K562 (cell line): ENCODE results near the gene SOHLH1. TPM values are rescaled to one million over a fixed set of nuclear protein-coding genes. Genes with fewer than 3 reads are reported as not detected.

Experiments used
- ATAC-seq: fragments of 200-7000 bp; cut with Tn5 transposase; 3 replicates; pipeline ENCODE4 v1.9.1; 2020; ENCODE audit warnings: moderate library complexity
- BruUV-seq: library from RNA; stranded (reverse); fragments of 400-500 nt; replicated peaks from 2 replicates; lab custom pipeline; 2021; lab: Mats Ljungman, UMichigan
- CTCF ChIA-PET: fragments of 300-600 bp; formaldehyde crosslinking; extraction: SDS; loops from one replicate; lab custom pipeline; 2021; ENCODE audit warnings: low intra/inter-chr PET ratio; lab: Yijun Ruan, JAX
- POLR2A ChIA-PET: fragments of 300-600, 350-650 bp; sonication (Branson Sonifier 250); formaldehyde crosslinking; extraction: SDS; loops from one replicate; lab custom pipeline; 2021; ENCODE audit warnings: antibody characterized with exemption, inconsistent platforms; lab: Yijun Ruan, JAX
- DNase-seq, 4 experiments: peaks; one replicate each; pipeline versions ENCODE4 v3.0.0 to v3.0.0-alpha.2; 2011 to 2018; ENCODE audit warnings: low spot score in 3 of 4, mixed read lengths in 3 of 4; ENCODE audit errors: extremely low read depth in 1 of 4
- FAIRE-seq: peaks from 2 replicates; lab custom pipeline; 2011; peaks lifted over from hg19 to GRCh38; lab: Jason Lieb, UNC
- H2AFZ ChIP-seq: 2 replicates; pipeline ENCODE4 v1.6.0; 2011; ENCODE audit warnings: low read depth, low read length, control low read depth, inconsistent platforms
- H3K27ac ChIP-seq: fragments of 200-600 bp; 3 replicates; pipeline ENCODE4 v1.8.0; 2011; ENCODE audit warnings: low read depth, mild to moderate bottlenecking, control low read depth, inconsistent platforms, low read length, moderate library complexity, mixed read lengths; ENCODE audit errors: extremely low read depth
- H3K27me3 ChIP-seq, 2 experiments: fragments of 300-600 bp in 1 of 2; 2 replicates in 1 of 2; 3 replicates in 1 of 2; pipeline versions ENCODE4 v1.6.0 to v1.8.0; 2011; ENCODE audit warnings: inconsistent platforms in 2 of 2, low read length in 2 of 2, mild to moderate bottlenecking in 1 of 2, mixed read lengths in 1 of 2, moderate library complexity in 1 of 2; ENCODE audit not compliant: control insufficient read depth in 2 of 2, insufficient read depth in 2 of 2
- H3K36me3 ChIP-seq: fragments of 300-600 bp; 3 replicates; pipeline ENCODE4 v1.8.0; 2011; ENCODE audit warnings: mild to moderate bottlenecking, low read length, inconsistent platforms; ENCODE audit not compliant: control insufficient read depth, insufficient read depth
- H3K4me1 ChIP-seq, 2 experiments: fragments of 200-600 bp in 1 of 2; replicated peaks in 1 of 2; 2 replicates in 1 of 2; 3 replicates in 1 of 2; pipeline versions ENCODE4 v1.5.1 to v1.8.0; 2011; ENCODE audit warnings: inconsistent platforms in 2 of 2, low read length in 2 of 2, mild to moderate bottlenecking in 1 of 2, mixed read lengths in 1 of 2, moderate library complexity in 1 of 2; ENCODE audit not compliant: control insufficient read depth in 2 of 2, insufficient read depth in 2 of 2
- H3K4me2 ChIP-seq: 2 replicates; pipeline ENCODE4 v1.6.1; 2011; ENCODE audit warnings: low read length, control low read depth, inconsistent platforms, mixed read lengths; ENCODE audit not compliant: insufficient read depth
- H3K4me3 ChIP-seq: fragments of 200-600 bp; sonication (generic), shearing (Covaris generic); 2 replicates; pipeline ENCODE4 v1.5.1; 2016; ENCODE audit warnings: control low read depth, inconsistent platforms
- H3K79me2 ChIP-seq: fragments of 200-600 bp; 3 replicates; pipeline ENCODE4 v1.8.0; 2011; ENCODE audit warnings: low read length, inconsistent platforms; ENCODE audit not compliant: control insufficient read depth, insufficient read depth
- H3K9ac ChIP-seq, 2 experiments: 2 replicates each; pipeline versions ENCODE4 v1.6.0 to v1.6.1; 2011; ENCODE audit warnings: low read depth in 2 of 2, low read length in 2 of 2, control low read depth in 1 of 2, inconsistent platforms in 1 of 2, mild to moderate bottlenecking in 1 of 2, mixed read lengths in 1 of 2; ENCODE audit not compliant: insufficient read depth in 1 of 2
- H3K9me1 ChIP-seq: one replicate; pipeline ENCODE4 v1.6.0; 2011; ENCODE audit warnings: inconsistent platforms, mild to moderate bottlenecking, low read length, moderate library complexity; ENCODE audit not compliant: control insufficient read depth, insufficient read depth
- H3K9me3 ChIP-seq: replicated peaks from 2 replicates; pipeline ENCODE4 v1.5.1; 2011; ENCODE audit warnings: low read depth, low read length, inconsistent platforms; ENCODE audit not compliant: control insufficient read depth, insufficient read depth
- H4K20me1 ChIP-seq: replicated peaks from 2 replicates; pipeline ENCODE4 v1.6.1; 2011; ENCODE audit warnings: low read length, inconsistent platforms, mixed read lengths; ENCODE audit not compliant: control insufficient read depth, insufficient read depth
- ATF4 ChIP-seq: fragments of 450-650 bp; formaldehyde crosslinking; IDR thresholded peaks from 2 replicates; pipeline ENCODE4 v1.4.0; 2022; ENCODE audit warnings: mild to moderate bottlenecking, moderate library complexity
- CREB3L1 ChIP-seq: fragments of 450-650 bp; IDR thresholded peaks from 2 replicates; pipeline ENCODE4 v1.6.1; 2014; ENCODE audit warnings: low read depth, mild to moderate bottlenecking, moderate library complexity, borderline replicate concordance
- CTBP1 ChIP-seq: fragments of 450-650 bp; IDR thresholded peaks from 2 replicates; pipeline ENCODE4 v1.6.1; 2016; ENCODE audit warnings: borderline replicate concordance
- CTCFL ChIP-seq: IDR thresholded peaks from 2 replicates; pipeline ENCODE4 v1.6.1; 2011; ENCODE audit warnings: borderline replicate concordance, low read depth, mild to moderate bottlenecking, moderate library complexity, low read length; ENCODE audit not compliant: insufficient read depth, poor library complexity, severe bottlenecking
- E4F1 ChIP-seq: fragments of 250-450 bp; sonication (Bioruptor Pico); IDR thresholded peaks from 2 replicates; pipeline ENCODE4 v1.5.0; 2021; ENCODE audit warnings: mild to moderate bottlenecking, borderline replicate concordance
- FOS ChIP-seq: IDR thresholded peaks from 3 replicates; pipeline ENCODE4 v1.6.1; 2011; ENCODE audit not compliant: insufficient read length; ENCODE audit errors: extremely low read depth
- KLF1 ChIP-seq: fragments of 450-650 bp; IDR thresholded peaks from 2 replicates; pipeline ENCODE4 v1.6.1; 2016; ENCODE audit warnings: missing genetic modification characterization, missing compliant biosample characterization
- NFE2L1 ChIP-seq: fragments of 450-650 bp; IDR thresholded peaks from 2 replicates; pipeline ENCODE4 v1.6.1; 2016; ENCODE audit warnings: missing genetic modification characterization, low read depth, mild to moderate bottlenecking, missing compliant biosample characterization, moderate library complexity, borderline replicate concordance
- PRPF4 ChIP-seq: fragments of 200-400 bp; formaldehyde crosslinking; IDR thresholded peaks from one replicate; pipeline ENCODE4 v1.6.1; 2017; ENCODE audit warnings: low read length, low read depth, mild to moderate bottlenecking; ENCODE audit not compliant: insufficient read depth, poor library complexity, severe bottlenecking
- ZBTB5 ChIP-seq: fragments of 450-650 bp; IDR thresholded peaks from 2 replicates; pipeline ENCODE4 v1.6.1; 2017; ENCODE audit warnings: antibody characterized with exemption
- ZNF133 ChIP-seq: fragments of 250-450 bp; sonication (Bioruptor Pico); IDR thresholded peaks from 2 replicates; pipeline ENCODE4 v1.4.0; 2020; ENCODE audit warnings: mild to moderate bottlenecking
- ZNF3 ChIP-seq: fragments of 250-450 bp; sonication (Bioruptor Pico); IDR thresholded peaks from 2 replicates; pipeline ENCODE4 v1.5.0; 2021; ENCODE audit warnings: mild to moderate bottlenecking, moderate library complexity
- WGBS: fragments of 100-300 bp; shearing (Covaris generic); methylation state at CpG from one replicate; pipeline ENCODE4 v1.1.6; 2016; ENCODE audit warnings: low coverage, mixed read lengths; ENCODE audit not compliant: insufficient coverage; ENCODE audit errors: missing lambda C conversion rate; 5-methylcytosine and 5-hydroxymethylcytosine counted together
- in situ Hi-C: fragments of 300-500 bp; cut with MboI; formaldehyde crosslinking; loops from 4 replicates; pipeline ENCODE4 v1.15.0; 2018; ENCODE audit warnings: inconsistent platforms, mixed read lengths
- intact Hi-C: fragments of 100-400 bp; cut with micrococcal nuclease; formaldehyde crosslinking; loops from 2 replicates; pipeline ENCODE4 v1.14.2; 2022
- polyA plus RNA-seq, 8 experiments: library from polyadenylated mRNA; depleted of rRNA in 4 of 8; stranded (reverse) in 5 of 8; unstranded in 3 of 8; fragments of >200 nt; fragmentation: Nextera tagmentation in 2 of 8; fragmentation: Illumina TruSeq in 1 of 8; extraction: Ambion mirVana in 2 of 8; extraction: Trizol in 1 of 8; gene quantifications; 2 replicates each; pipeline versions ENCODE4 v1.2.1 to v1.2.3, GENCODE V29; 2011 to 2014; ENCODE audit warnings: inconsistent platforms in 1 of 8, missing spikeins in 1 of 8
- total RNA-seq, 7 experiments: library from RNA; depleted of rRNA in 6 of 7; stranded (reverse); fragments of >200 nt in 6 of 7; fragmentation: Illumina TruSeq in 2 of 7; extraction: Trizol in 2 of 7; gene quantifications; 2 replicates each; pipeline versions ENCODE4 v1.2.1 to v1.2.3, GENCODE V29; 2011 to 2021; ENCODE audit warnings: low replicate concordance in 1 of 7

The SOHLH1 gene
- total and polyA plus RNA-seq, 9 of the 15 experiments (the other 6 are each of a cell fraction or from before 2014, with no cell fraction given), result 0.17 to 0.41 (median 0.29) TPM; not detected in 6

- H3K27me3 ChIP-seq, result peaks cover 49 to 86% of the 10 kb centered on the region in 2 experiments
- ChIA-PET POLR2A (no interaction called here), CTCF (no interaction called here)
- DNase-seq (no peak), ATAC-seq (no peak), FAIRE-seq (no peak)
- H3K79me2 ChIP-seq, result no peaks in the 10 kb centered on the region
- H3K4me1 ChIP-seq, result no peaks in the 10 kb centered on the region
- peaks cover 7% of the 10 kb centered on the region for H4K20me1 ChIP-seq
- intact Hi-C loops (no loop called here), in situ Hi-C loops (no loop called here)
- H3K36me3 ChIP-seq, result no peaks in the 10 kb centered on the region
- BruUV-seq, result no TSS peak
- H3K4me2 ChIP-seq, result no peak overlapping the region
- no peaks in the 10 kb centered on the region for H3K9me3 ChIP-seq
- H3K9me1 ChIP-seq, result no peaks in the 10 kb centered on the region
- no peak overlapping the region for H3K27ac ChIP-seq
- 2% methylated on average over 17 of the region's 19 CpGs for WGBS
- H3K9ac ChIP-seq, result no peak overlapping the region
- H2AFZ ChIP-seq, result no peak overlapping the region
- H3K4me3 ChIP-seq, result no peak overlapping the region
- TF ChIP-seq NFE2L1 (tag), result no peak
- TF ChIP-seq CTCFL, result no peak
- TF ChIP-seq ATF4 (CRISPR knock-in tag), result no peak
- TF ChIP-seq PRPF4, result no peak
- TF ChIP-seq KLF1 (tag), result no peak
- TF ChIP-seq CREB3L1, result no peak
- TF ChIP-seq CTBP1, result no peak
- TF ChIP-seq FOS, result no peak
- no peak for TF ChIP-seq ZNF3 (CRISPR knock-in tag)
- TF ChIP-seq ZBTB5, result no peak
- TF ChIP-seq ZNF133 (CRISPR knock-in tag), result no peak
- TF ChIP-seq E4F1 (CRISPR knock-in tag), result no peak
Observed at GRCh38 chr9:135661816-135662560, 37.3 kb downstream of the SOHLH1 start.
